ENCODE data around the gene PSMB2.

- TF ChIP-seq ZNF274 (IDR thresholded peaks at IDR 0.05; ENCODE audit: low read depth, low read length) (no peak), SUZ12 (IDR thresholded peaks at IDR 0.05; ENCODE audit: extremely low read depth, insufficient read depth, insufficient read length) (peak; percentile 65), YY1 (IDR thresholded peaks at IDR 0.05; ENCODE audit: insufficient read depth, insufficient read length) (no peak)
These were observed 67.9 kb downstream of the PSMB2 start, which contains the start of gene TFAP2E for GRCh38 chr1:35573198-35574124.

All from NT2/D1 (cell line).